ENCODE data around the gene USH2A. TPM values are rescaled to one million over a fixed set of nuclear protein-coding genes. Genes with fewer than 3 reads are reported as not detected.

USH2A gene
- total and polyA plus RNA-seq, 11 donors = 0.03 to 4.7 (median 1.7) TPM

DNA sequence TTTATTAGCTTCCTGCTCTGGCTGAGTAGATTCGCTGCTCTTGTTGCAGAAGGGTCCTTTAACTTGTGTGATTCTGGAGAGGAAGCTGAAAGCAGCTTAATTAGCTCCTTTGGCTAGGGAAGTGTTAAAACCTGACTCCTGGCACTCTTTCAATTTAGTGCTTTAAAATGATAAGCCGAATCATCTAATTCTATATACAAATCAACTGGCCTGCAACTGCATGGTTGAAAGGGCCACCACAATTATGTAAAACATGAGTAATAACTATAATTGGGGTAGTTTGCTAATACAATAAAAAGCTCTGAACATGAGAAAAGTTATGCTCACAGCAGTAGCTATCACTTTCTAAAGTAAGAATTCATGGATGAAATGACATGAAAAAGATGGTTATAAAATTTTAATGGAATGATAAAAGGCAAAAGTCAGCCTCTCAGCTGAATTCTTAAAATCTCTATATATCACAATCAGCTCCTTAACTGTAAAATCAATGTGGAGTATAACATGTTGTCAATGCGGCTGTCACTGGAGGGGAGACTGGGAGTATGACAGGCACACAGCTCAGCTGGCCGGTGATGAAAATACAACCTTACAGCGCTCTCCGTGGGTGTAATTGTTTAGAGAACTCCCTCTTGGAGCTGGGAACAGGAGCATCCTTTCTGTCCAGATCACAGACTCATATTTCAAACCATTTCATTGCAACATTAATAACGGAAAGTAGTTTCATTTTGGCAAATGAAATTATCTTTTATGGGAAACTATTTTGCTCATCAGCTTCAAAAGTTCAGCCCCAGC, 531.8 kb downstream of the USH2A start:
- no peaks in the 10 kb centered on the region for H3K36me3 ChIP-seq
- no peak overlapping the region for H3K27ac ChIP-seq
- ATAC-seq (no peak), DNase-seq (no peak)
- 45 to 53% (median 48%) methylated on average over 7 of the region's 7 CpGs for WGBS, 4 donors
- intact Hi-C loops (cut with DNase I) = no loop called here
- no peaks in the 10 kb centered on the region for H3K4me1 ChIP-seq
- H3K27me3 ChIP-seq = no peaks in the 10 kb centered on the region
- H3K4me3 ChIP-seq = no peak overlapping the region
- TF ChIP-seq POLR2A (IDR thresholded peaks at IDR 0.05) (no peak), CTCF (IDR thresholded peaks at IDR 0.05) (no peak)
- H3K9me3 ChIP-seq = no peaks in the 10 kb centered on the region

- intact Hi-C loops (cut with DNase I) = no loop called here
- 59 to 68% (median 66%) methylated on average over 3 of the region's 3 CpGs for WGBS, 4 donors
- no peak for DNase-seq
These were observed 532.8 kb downstream of the USH2A start for GRCh38 chr1:215890438-215890837.

GRCh38 chr1:215889871-215890270, 533.4 kb downstream of the USH2A start:
- DNase-seq (no peak), ATAC-seq (no peak)
- WGBS, 4 donors = 78 to 90% (median 84%) methylated on average over 3 of the region's 3 CpGs
- Histone ChIP-seq H3K27me3 (no peaks in the 10 kb centered on the region), H3K36me3 (no peaks in the 10 kb centered on the region), H3K4me1 (no peaks in the 10 kb centered on the region), H3K9me3 (no peaks in the 10 kb centered on the region), H3K27ac (no peak overlapping the region), H3K4me3 (no peak overlapping the region)
- TF ChIP-seq POLR2A (IDR thresholded peaks at IDR 0.05) (no peak), CTCF (IDR thresholded peaks at IDR 0.05) (no peak)
- intact Hi-C loops (cut with DNase I) = no loop called here

More at GRCh38 chr1:215890438-215890837, 532.8 kb downstream of the USH2A start:
- no peaks in the 10 kb centered on the region for H3K9me3 ChIP-seq
- no peak overlapping the region for H3K27ac ChIP-seq
- no peaks in the 10 kb centered on the region for H3K27me3 ChIP-seq
- ATAC-seq = no peak
- no peaks in the 10 kb centered on the region for H3K36me3 ChIP-seq
- TF ChIP-seq POLR2A (IDR thresholded peaks at IDR 0.05) (no peak), CTCF (IDR thresholded peaks at IDR 0.05) (no peak)
- H3K4me1 ChIP-seq = no peaks in the 10 kb centered on the region
- H3K4me3 ChIP-seq = no peak overlapping the region

GRCh38 chr1:215888159-215888558, 535.1 kb downstream of the USH2A start:
- Histone ChIP-seq H3K9me3 (no peaks in the 10 kb centered on the region), H3K4me3 (no peak overlapping the region), H3K36me3 (no peaks in the 10 kb centered on the region), H3K4me1 (no peaks in the 10 kb centered on the region), H3K27me3 (no peaks in the 10 kb centered on the region), H3K27ac (no peak overlapping the region)
- DNase-seq (no peak), ATAC-seq (no peak)
- TF ChIP-seq POLR2A (IDR thresholded peaks at IDR 0.05) (no peak), CTCF (IDR thresholded peaks at IDR 0.05) (no peak)
- 60 to 70% (median 64%) methylated on average over 6 of the region's 6 CpGs for WGBS, 4 donors
- intact Hi-C loops (cut with DNase I) = no loop called here
